Urothelium cell line (cell line): ENCODE results near the gene ADIRF.
"Not testable (repeated sequence)": the region's sequence is repeated elsewhere in the genome, so short reads cannot be mapped to it uniquely, and the experiment has no call there.

Experiments
- DNase-seq: peaks from one replicate; pipeline ENCODE4 v3.0.0; 2011; ENCODE audit warnings: low spot score, mixed read lengths
- FAIRE-seq: peaks from 2 replicates; lab custom pipeline; 2011; peaks lifted over from hg19 to GRCh38; lab: Jason Lieb, UNC

Gene ADIRF

GRCh38 chr10:86945361-86946212 lies 22.7 kb upstream of the ADIRF start:
- FAIRE-seq (no peak), DNase-seq (no peak)

- DNase-seq (no peak), FAIRE-seq (no peak)
These were observed 21.8 kb upstream of the ADIRF start for GRCh38 chr10:86946213-86947155.

DNA sequence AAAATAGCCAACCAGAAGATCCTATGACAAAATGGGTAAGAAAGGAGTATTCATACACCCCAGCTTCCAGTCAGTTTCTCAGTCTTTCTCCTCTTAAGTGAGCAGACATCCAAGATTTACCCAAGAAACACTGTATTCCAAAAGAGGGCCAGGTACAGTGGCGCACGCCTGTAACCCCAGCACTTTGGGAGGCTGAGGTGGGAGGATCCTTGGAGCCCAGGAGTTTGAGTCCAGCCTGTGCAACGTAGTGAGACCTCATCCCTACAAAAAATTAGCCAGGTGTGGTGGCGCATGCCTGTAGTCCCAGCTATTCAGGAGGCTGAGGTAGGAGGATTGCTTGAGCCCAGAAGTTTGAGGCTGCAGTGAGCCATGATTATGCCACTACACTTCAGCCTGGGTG lies 20.5 kb upstream of the ADIRF start:
- DNase-seq, FAIRE-seq: not testable (repeated sequence)

GRCh38 chr10:86950349-86950748 lies 17.9 kb upstream of the ADIRF start:
- DNase-seq (no peak), FAIRE-seq (no peak)

GRCh38 chr10:86951184-86951761 lies 17.0 kb upstream of the ADIRF start:
- FAIRE-seq, result no peak
- no peak for DNase-seq

DNA sequence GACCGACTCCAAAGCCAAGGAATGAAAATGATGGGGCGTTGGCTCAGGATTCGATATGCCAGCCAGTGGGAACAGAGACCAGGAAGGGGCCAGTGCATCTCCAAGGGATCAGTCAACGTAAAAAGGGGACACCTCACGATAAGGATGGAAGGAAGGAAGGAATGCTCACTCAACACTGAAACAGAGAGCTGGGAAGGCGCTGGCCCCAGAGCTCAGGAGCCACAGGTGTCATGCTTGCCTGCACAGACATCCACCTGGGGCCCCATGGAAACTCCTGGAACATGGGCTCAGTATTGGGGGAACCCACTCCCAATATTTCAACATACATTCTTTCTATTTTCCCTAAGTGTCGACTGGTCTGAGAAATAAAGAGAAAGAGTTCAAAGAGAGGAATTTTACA lies 16.2 kb upstream of the ADIRF start:
- FAIRE-seq, result no peak

DNA sequence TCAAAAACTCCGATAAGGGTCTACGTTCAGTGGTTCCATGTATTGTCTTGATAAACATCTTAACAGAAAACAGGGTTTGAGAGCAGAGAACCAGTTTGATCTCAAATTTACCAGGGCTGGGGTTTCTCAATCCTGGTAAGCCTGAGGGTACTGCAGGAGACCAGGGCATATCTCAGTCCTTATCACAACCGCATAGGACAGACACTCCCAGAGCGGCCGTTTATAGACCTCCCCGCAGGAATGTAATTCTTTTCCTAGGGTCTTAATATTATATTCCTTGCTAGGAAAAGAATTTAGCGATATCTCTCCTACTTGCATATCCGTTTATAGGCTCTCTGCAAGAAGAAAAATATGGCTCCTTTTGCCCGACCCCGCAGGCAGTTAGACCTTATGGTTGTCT lies 15.6 kb upstream of the ADIRF start:
- DNase-seq, FAIRE-seq: not testable (repeated sequence)

More for the DNA sequence above, 16.2 kb upstream of the ADIRF start:
- no peak for DNase-seq

DNA sequence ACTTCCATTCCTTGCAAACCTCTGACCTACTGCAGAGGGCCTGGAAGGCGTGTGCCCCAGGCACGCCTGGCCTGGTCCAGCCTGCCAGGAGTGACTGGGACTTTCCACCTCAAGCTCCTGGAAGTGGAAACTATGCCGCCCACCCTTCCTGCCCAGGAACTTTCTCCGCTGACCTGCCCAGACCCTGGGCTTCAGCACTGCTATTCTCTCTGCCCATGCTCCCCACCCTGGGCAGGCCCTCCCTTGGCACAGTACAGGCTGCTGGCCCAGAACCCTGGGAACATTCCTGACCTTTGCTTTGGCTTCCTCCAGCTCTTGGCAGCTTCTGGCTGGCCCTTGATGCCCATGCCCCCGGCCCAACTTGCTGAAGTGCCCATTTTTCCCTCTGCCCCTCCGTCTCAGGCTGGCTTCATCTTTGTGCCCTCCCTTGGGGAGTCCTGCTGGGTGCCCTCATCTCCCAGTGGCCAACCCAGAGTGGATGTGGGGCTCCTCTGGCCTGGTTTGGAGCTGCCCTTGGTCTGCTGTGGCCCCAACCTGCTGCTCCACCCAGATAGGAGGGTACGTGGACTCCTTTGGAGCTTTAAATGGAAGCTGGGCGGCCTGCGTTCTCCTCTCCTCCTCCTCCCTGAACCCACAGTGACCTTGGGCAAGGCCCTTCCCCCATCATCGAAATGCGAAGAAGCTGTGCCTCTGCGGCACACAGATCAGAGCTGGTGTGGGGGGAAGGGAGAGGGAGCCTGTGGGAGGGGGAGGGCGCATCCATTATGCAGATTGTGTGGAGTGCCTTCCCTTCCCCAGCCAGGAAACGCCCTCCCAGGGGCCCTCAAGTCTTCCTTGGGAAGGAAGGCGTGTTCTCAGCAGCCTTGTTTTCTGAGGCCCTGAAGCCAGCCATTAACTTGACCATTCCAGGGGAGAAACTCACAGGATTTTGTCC lies 14.3 kb upstream of the ADIRF start:
- no peak for FAIRE-seq

GRCh38 chr10:86954681-86955500 lies 13.4 kb upstream of the ADIRF start:
- no peak for DNase-seq
- FAIRE-seq, result no peak

More for the DNA sequence above, 14.3 kb upstream of the ADIRF start:
- DNase-seq, result no peak

GRCh38 chr10:86955501-86956194 lies 12.6 kb upstream of the ADIRF start:
- no peak for DNase-seq
- no peak for FAIRE-seq

DNA sequence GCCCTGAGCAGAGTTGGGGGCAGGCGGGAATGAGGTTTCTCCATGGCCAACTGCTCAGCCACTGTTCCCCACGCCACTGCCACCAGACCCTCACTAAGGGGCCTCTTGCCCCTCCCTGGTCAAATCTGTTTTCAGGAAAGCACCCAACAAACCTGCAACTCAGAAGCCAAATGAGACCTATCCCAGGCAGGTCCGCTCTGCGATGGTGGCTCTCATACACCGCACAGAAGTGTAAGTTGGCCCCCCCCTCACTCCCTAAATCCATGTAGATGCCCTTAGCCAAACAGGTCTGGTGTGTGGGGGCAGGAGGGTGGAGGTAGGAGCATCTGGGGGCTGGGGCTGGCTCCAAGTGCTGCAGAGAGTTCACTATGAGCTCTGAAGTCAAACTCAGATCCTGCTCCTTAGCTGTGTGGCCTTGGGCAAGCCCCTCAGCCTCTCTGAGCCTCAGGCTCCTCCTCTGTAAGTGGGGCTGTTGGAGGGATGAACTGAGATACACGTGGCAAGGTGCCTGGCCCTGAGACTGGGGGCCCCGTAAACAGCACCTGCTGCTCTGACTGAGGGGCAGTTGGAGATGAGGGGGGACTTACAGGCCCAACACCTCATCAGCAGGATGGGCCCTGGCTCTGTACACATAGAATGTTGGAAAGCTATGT lies 12.0 kb upstream of the ADIRF start:
- DNase-seq (no peak), FAIRE-seq (no peak)

GRCh38 chr10:86956848-86957448 lies 11.3 kb upstream of the ADIRF start:
- no peak for FAIRE-seq
- DNase-seq, result no peak

GRCh38 chr10:86957471-86958115 lies 10.7 kb upstream of the ADIRF start, which contains the start of gene MMRN2:
MMRN2 (minus strand) TSS chr10:86957615; CDS start chr10:86957541, 74 bp downstream.
- FAIRE-seq (no peak), DNase-seq (no peak)

DNA sequence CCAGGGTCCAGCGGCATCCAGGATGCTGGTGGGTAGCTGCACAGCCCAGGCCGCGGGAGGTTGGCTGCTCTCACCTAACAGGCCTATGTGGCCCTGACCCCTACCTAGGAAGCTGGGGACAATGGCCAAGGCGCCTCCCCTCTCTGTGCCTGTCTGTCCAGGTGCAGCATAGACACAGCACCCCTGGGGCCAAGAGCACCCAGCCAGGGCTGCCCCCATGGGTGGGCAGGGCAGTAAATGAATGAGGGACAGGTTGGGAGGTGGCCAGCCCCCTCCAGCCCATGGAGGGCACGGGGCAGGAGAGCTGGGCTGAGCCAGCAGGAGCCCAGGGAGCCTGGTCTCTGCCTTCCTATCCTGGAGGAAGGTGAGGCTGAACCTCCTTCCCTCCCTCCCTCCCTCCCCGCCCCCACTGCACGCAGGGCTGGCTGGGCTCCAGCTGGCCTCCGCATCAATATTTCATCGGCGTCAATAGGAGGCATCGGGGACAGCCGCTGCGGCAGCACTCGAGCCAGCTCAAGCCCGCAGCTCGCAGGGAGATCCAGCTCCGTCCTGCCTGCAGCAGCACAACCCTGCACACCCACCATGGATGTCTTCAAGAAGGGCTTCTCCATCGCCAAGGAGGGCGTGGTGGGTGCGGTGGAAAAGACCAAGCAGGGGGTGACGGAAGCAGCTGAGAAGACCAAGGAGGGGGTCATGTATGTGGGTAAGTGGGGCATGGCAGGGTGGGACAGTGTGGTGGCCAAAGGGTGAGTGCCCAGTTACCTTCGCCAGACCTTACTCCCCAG lies 10.0 kb upstream of the ADIRF start, which contains the start of gene SNCG:
Gene SNCG (plus strand): TSS at position 484 of the 785 bp plus-strand sequence. CDS start 99 bp downstream, at position 583.
- FAIRE-seq, result peak; percentile 58
- DNase-seq, result peak; percentile 35

GRCh38 chr10:86958901-86959736 lies 9.2 kb upstream of the ADIRF start:
- FAIRE-seq (no peak), DNase-seq (peak; percentile 52)

- DNase-seq, result no peak
- no peak for FAIRE-seq
These were observed 8.6 kb upstream of the ADIRF start for GRCh38 chr10:86959737-86960002.
